Endodermal cell (in vitro differentiated cells): ENCODE data around the gene USP24. TPM values are rescaled to one million over a fixed set of nuclear protein-coding genes. Genes with fewer than 3 reads are reported as not detected.

Source experiments
- DNase-seq: peaks from one replicate; pipeline ENCODE4 v3.0.0-alpha.2; 2017
- H3K27ac ChIP-seq: 2 replicates; pipeline ENCODE4 v1.5.1; 2013; ENCODE audit warnings: mild to moderate bottlenecking, low read depth, low read length, moderate library complexity
- H3K27me3 ChIP-seq: 2 replicates; pipeline ENCODE4 v1.6.1; 2013; ENCODE audit warnings: mild to moderate bottlenecking, low read length, moderate library complexity; ENCODE audit not compliant: insufficient read depth, control insufficient read depth, poor library complexity, severe bottlenecking
- H3K36me3 ChIP-seq: 2 replicates; pipeline ENCODE4 v1.7.0; 2013; ENCODE audit warnings: mild to moderate bottlenecking, low read length, moderate library complexity; ENCODE audit not compliant: control insufficient read depth, insufficient read depth
- H3K4me1 ChIP-seq: one replicate; pipeline ENCODE4 v1.7.0; 2013; ENCODE audit warnings: low read length; ENCODE audit not compliant: control insufficient read depth, insufficient read depth
- H3K4me3 ChIP-seq: 2 replicates; pipeline ENCODE4 v1.5.1; 2013; ENCODE audit warnings: mild to moderate bottlenecking, low read length, moderate library complexity
- H3K9ac ChIP-seq: 2 replicates; pipeline ENCODE4 v1.6.1; 2013; ENCODE audit warnings: mild to moderate bottlenecking, low read length, moderate library complexity; ENCODE audit not compliant: poor library complexity, severe bottlenecking; ENCODE audit errors: extremely low read depth
- H3K9me3 ChIP-seq: 2 replicates; pipeline ENCODE4 v1.6.1; 2013; ENCODE audit warnings: mild to moderate bottlenecking, low read length, moderate library complexity; ENCODE audit not compliant: control insufficient read depth
- H3K27ac Mint-ChIP-seq: 2 replicates; pipeline ENCODE4 v1.8.0; 2020; ENCODE audit warnings: mixed read lengths
- H3K27me3 Mint-ChIP-seq: 2 replicates; pipeline ENCODE4 v1.8.0; 2021; ENCODE audit warnings: mild to moderate bottlenecking, mixed read lengths; ENCODE audit not compliant: insufficient read depth
- H3K36me3 Mint-ChIP-seq: 2 replicates; pipeline ENCODE4 v1.8.0; 2020; ENCODE audit warnings: low read depth, mixed read lengths
- H3K4me1 Mint-ChIP-seq: 2 replicates; pipeline ENCODE4 v1.8.0; 2020; ENCODE audit warnings: mixed read lengths
- H3K4me3 Mint-ChIP-seq: 2 replicates; pipeline ENCODE4 v1.8.0; 2020; ENCODE audit warnings: mild to moderate bottlenecking, moderate library complexity, mixed read lengths
- H3K9me3 Mint-ChIP-seq: 2 replicates; pipeline ENCODE4 v1.8.0; 2020; ENCODE audit warnings: mild to moderate bottlenecking, mixed read lengths
- CTCF ChIP-seq: fragments of 200-600 bp; sonication (generic); conservative IDR thresholded peaks from 2 replicates; pipeline ENCODE4 v1.5.0; 2021; ENCODE audit warnings: antibody characterized with exemption, mild to moderate bottlenecking
- WGBS, 2 experiments: methylation state at CpG; one replicate each; pipeline versions ENCODE4 v1.1.5 to v1.1.7; 2013; ENCODE audit warnings: missing lambda C conversion rate in 2 of 2, mixed read lengths in 1 of 2; ENCODE audit not compliant: insufficient coverage in 1 of 2, insufficient read length in 1 of 2; 5-methylcytosine and 5-hydroxymethylcytosine counted together
- total RNA-seq, 2 donors: library from RNA; stranded (reverse); fragmentation: NEBNext Ultra II Directional in 1 of 2; extraction: Animal tissue kit (Norgen Biotek cat#: 25700) in 1 of 2; gene quantifications; 2 replicates in 1 of 2; 3 replicates in 1 of 2; pipeline ENCODE4 v1.2.1, GENCODE V29; 2021

USP24 gene
- total RNA-seq, 2 donors from 2014 or later = 68.2 to 71.5 TPM

- H3K4me3 ChIP-seq = no peak overlapping the region
- DNase-seq = no peak
- H3K36me3 ChIP-seq = no peaks in the 10 kb centered on the region
- no peaks in the 10 kb centered on the region for H3K4me1 ChIP-seq
- Mint-ChIP-seq H3K9me3 (peaks cover 10% of the 10 kb centered on the region), H3K4me3 (no peak overlapping the region), H3K36me3 (no peaks in the 10 kb centered on the region), H3K4me1 (peaks cover 15% of the 10 kb centered on the region), H3K27me3 (peaks cover 7% of the 10 kb centered on the region), H3K27ac (no peak overlapping the region)
- H3K27me3 ChIP-seq = no peaks in the 10 kb centered on the region
- no peak overlapping the region for H3K9ac ChIP-seq
- H3K9me3 ChIP-seq = peaks cover 30% of the 10 kb centered on the region
- no peak for TF ChIP-seq CTCF
- no peak overlapping the region for H3K27ac ChIP-seq
- 67% methylated on average over 1 of the region's 1 CpG; no CpG with 5 or more reads in 1 of the 2 experiments for WGBS, 2 experiments
Observed at GRCh38 chr1:55225228-55225627, 10.1 kb upstream of the USP24 start.

- Histone ChIP-seq H3K9ac (no peak overlapping the region), H3K27me3 (no peaks in the 10 kb centered on the region), H3K27ac (no peak overlapping the region), H3K4me1 (no peaks in the 10 kb centered on the region), H3K36me3 (no peaks in the 10 kb centered on the region), H3K4me3 (no peak overlapping the region), H3K9me3 (peaks cover 30% of the 10 kb centered on the region)
- WGBS, 2 experiments = 100% methylated on average over 1 of the region's 1 CpG; no CpG with 5 or more reads in 1 of the 2 experiments
- Mint-ChIP-seq H3K4me1 (peaks cover 15% of the 10 kb centered on the region), H3K27ac (no peak overlapping the region), H3K27me3 (peaks cover 7% of the 10 kb centered on the region), H3K9me3 (peaks cover 10% of the 10 kb centered on the region), H3K36me3 (no peaks in the 10 kb centered on the region), H3K4me3 (no peak overlapping the region)
- no peak for TF ChIP-seq CTCF
- no peak for DNase-seq
Observed at GRCh38 chr1:55224729-55225128, 9.6 kb upstream of the USP24 start.

GRCh38 chr1:55222152-55222551 is 7.0 kb upstream of the USP24 start:
- Mint-ChIP-seq H3K4me3 (no peak overlapping the region), H3K27ac (no peak overlapping the region)
- 83 to 100% methylated on average over 3 to 6 of the region's 6 CpGs for WGBS, 2 experiments

More at GRCh38 chr1:55222152-55222551, 7.0 kb upstream of the USP24 start:
- no peak overlapping the region for H3K9ac ChIP-seq
- H3K4me1 ChIP-seq = peaks cover 3% of the 10 kb centered on the region
- H3K36me3 Mint-ChIP-seq = no peaks in the 10 kb centered on the region
- no peaks in the 10 kb centered on the region for H3K36me3 ChIP-seq
- peaks cover 16% of the 10 kb centered on the region for H3K4me1 Mint-ChIP-seq
- H3K27me3 ChIP-seq = no peaks in the 10 kb centered on the region
- H3K9me3 ChIP-seq = peaks cover 12% of the 10 kb centered on the region
- no peak for DNase-seq
- peaks cover 2% of the 10 kb centered on the region for H3K9me3 Mint-ChIP-seq
- no peak overlapping the region for H3K27ac ChIP-seq
- no peak for TF ChIP-seq CTCF
- peaks cover 7% of the 10 kb centered on the region for H3K27me3 Mint-ChIP-seq
- no peak overlapping the region for H3K4me3 ChIP-seq
